HEK293T (cell line): ENCODE data around the gene PIAS1.

Experiments
- ARNT ChIP-seq: fragments of 450-650 bp; IDR thresholded peaks from 2 replicates; pipeline ENCODE4 v1.6.1; 2017; ENCODE audit warnings: mild to moderate bottlenecking
- BHLHE40 ChIP-seq: fragments of 450-650 bp; IDR thresholded peaks from 2 replicates; pipeline ENCODE4 v1.6.1; 2016; ENCODE audit warnings: mild to moderate bottlenecking, moderate library complexity, borderline replicate concordance
- ELF4 ChIP-seq: fragments of 450-650 bp; IDR thresholded peaks from 2 replicates; pipeline ENCODE4 v1.6.1; 2017; ENCODE audit warnings: antibody characterized with exemption
- FOXA1 ChIP-seq: fragments of 450-650 bp; IDR thresholded peaks from 2 replicates; pipeline ENCODE4 v1.6.1; 2016; ENCODE audit warnings: mild to moderate bottlenecking
- FOXK2 ChIP-seq: fragments of 450-650 bp; IDR thresholded peaks from 2 replicates; pipeline ENCODE4 v1.6.1; 2016; ENCODE audit warnings: mild to moderate bottlenecking
- HDGF ChIP-seq: fragments of 450-650 bp; IDR thresholded peaks from 2 replicates; pipeline ENCODE4 v1.6.1; 2017; ENCODE audit warnings: antibody characterized with exemption, borderline replicate concordance
- LEF1 ChIP-seq: fragments of 450-650 bp; IDR thresholded peaks from 2 replicates; pipeline ENCODE4 v1.6.1; 2017; ENCODE audit warnings: mild to moderate bottlenecking, borderline replicate concordance
- NFRKB ChIP-seq: fragments of 450-650 bp; IDR thresholded peaks from 2 replicates; pipeline ENCODE4 v1.6.1; 2016; ENCODE audit warnings: mild to moderate bottlenecking, moderate library complexity
- SP1 ChIP-seq: fragments of 450-650 bp; IDR thresholded peaks from 2 replicates; pipeline ENCODE4 v1.6.1; 2017
- TARDBP ChIP-seq: fragments of 450-650 bp; IDR thresholded peaks from 2 replicates; pipeline ENCODE4 v1.6.1; 2016

DNA sequence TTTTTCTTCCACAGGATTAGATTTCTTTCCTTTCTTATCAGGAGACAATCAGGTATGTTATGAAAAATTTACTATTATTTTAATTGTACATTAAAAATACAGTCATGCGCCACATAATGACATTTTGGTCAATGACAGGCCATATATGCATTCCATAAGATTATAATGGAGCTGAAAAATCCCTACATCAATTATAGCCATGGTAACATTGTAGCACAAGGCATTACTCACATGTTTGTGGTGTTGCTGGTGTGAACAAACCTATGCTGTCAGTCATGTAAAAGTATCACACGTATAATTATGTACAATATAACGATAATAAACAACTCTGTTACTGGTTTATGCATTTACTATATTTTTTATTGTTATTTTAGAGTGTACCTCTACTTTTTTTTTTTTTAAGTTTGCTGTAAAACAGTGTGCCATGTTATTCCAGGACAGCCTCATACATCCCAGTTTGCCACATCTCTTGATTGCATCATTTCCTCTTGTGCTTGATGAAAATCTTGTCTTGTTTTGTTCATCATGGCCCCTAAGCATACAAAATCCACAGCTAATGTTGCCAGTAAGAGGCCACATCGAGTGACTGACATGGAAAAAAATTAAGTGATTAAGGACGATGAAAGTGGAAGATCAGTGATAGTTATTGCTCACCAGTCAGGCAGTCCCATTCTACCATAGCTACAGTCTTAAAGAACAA is 129.7 kb downstream of the PIAS1 start:
- TF ChIP-seq TARDBP (no peak), ARNT (no peak), ELF4 (no peak), LEF1 (no peak), NFRKB (no peak), FOXA1 (no peak), BHLHE40 (no peak), SP1 (no peak), FOXK2 (no peak), HDGF (no peak)
